Smooth muscle cell (in vitro differentiated cells): ENCODE data around the gene CTNND1. TPM values are rescaled to one million over a fixed set of nuclear protein-coding genes. Genes with fewer than 3 reads are reported as not detected.

Experiments used
- DNase-seq: peaks from one replicate; lab custom pipeline; 2025; ENCODE audit not compliant: unreplicated experiment; lab: John Stamatoyannopoulos, UW
- H2AFZ ChIP-seq: fragments of 200-600 bp; sonication (generic); 2 replicates; pipeline ENCODE4 v1.6.0; 2016; ENCODE audit warnings: antibody characterized with exemption, low read depth, mild to moderate bottlenecking
- H3F3A ChIP-seq: fragments of 200-600 bp; sonication (generic); 2 replicates; pipeline ENCODE4 v1.6.0; 2017; ENCODE audit warnings: antibody characterized with exemption, low read depth
- H3K27ac ChIP-seq: fragments of 200-600 bp; sonication (generic); 2 replicates; pipeline ENCODE4 v1.5.1; 2016; ENCODE audit warnings: low read depth, mild to moderate bottlenecking
- H3K27me3 ChIP-seq: fragments of 200-600 bp; sonication (generic); 2 replicates; pipeline ENCODE4 v1.6.1; 2016; ENCODE audit warnings: low read depth, mild to moderate bottlenecking
- H3K36me3 ChIP-seq: fragments of 200-600 bp; sonication (generic); 2 replicates; pipeline ENCODE4 v1.5.1; 2016; ENCODE audit warnings: low read depth
- H3K4me1 ChIP-seq: fragments of 200-600 bp; sonication (generic); 2 replicates; pipeline ENCODE4 v1.5.1; 2016; ENCODE audit warnings: low read depth
- H3K4me2 ChIP-seq: fragments of 200-600 bp; sonication (generic); 2 replicates; pipeline ENCODE4 v1.6.0; 2016; ENCODE audit warnings: mild to moderate bottlenecking
- H3K4me3 ChIP-seq: fragments of 200-600 bp; sonication (generic); 2 replicates; pipeline ENCODE4 v1.5.1; 2016; ENCODE audit warnings: mild to moderate bottlenecking
- H3K79me2 ChIP-seq: fragments of 200-600 bp; sonication (generic); 2 replicates; pipeline ENCODE4 v1.6.0; 2016; ENCODE audit warnings: low read depth, mild to moderate bottlenecking
- H3K9ac ChIP-seq: fragments of 200-600 bp; sonication (generic); 2 replicates; pipeline ENCODE4 v1.6.0; 2016; ENCODE audit warnings: low read depth
- H3K9me3 ChIP-seq: fragments of 200-600 bp; sonication (generic); replicated peaks from 2 replicates; pipeline ENCODE4 v1.5.1; 2016; ENCODE audit warnings: low read depth
- H4K20me1 ChIP-seq: fragments of 200-600 bp; sonication (generic); 2 replicates; pipeline ENCODE4 v1.6.0; 2016; ENCODE audit warnings: low read depth
- CTCF ChIP-seq: fragments of 200-600 bp; sonication (generic); IDR thresholded peaks from 2 replicates; pipeline ENCODE4 v1.5.1; 2017; ENCODE audit warnings: borderline replicate concordance, mild to moderate bottlenecking, antibody characterized with exemption; ENCODE audit not compliant: insufficient read depth, poor library complexity, severe bottlenecking
- WGBS: methylation state at CpG from one replicate; pipeline ENCODE4 v1.1.7; 2016; ENCODE audit warnings: low lambda C conversion rate; 5-methylcytosine and 5-hydroxymethylcytosine counted together
- polyA plus RNA-seq: library from polyadenylated mRNA; unstranded; fragments of >200 nt; fragmentation: Nextera tagmentation; extraction: Ambion mirVana; gene quantifications from 2 replicates; pipeline ENCODE4 v1.2.1, GENCODE V29; 2016
- total RNA-seq: library from RNA; depleted of rRNA; stranded (reverse); fragments of >200 nt; gene quantifications from 2 replicates; pipeline ENCODE4 v1.2.3, GENCODE V29; 2014

The CTNND1 gene
- total and polyA plus RNA-seq, 2 experiments from 2014 or later, result 66.0 to 135 TPM

- Histone ChIP-seq H4K20me1 (peaks cover 75% of the 10 kb centered on the region), H3K27me3 (no peaks in the 10 kb centered on the region), H3K4me3 (peak overlapping the region; percentile 96), H3K4me2 (peak overlapping the region; percentile 95), H3K9me3 (no peaks in the 10 kb centered on the region), H3K4me1 (peaks cover 21% of the 10 kb centered on the region), H3F3A (peaks cover 6% of the 10 kb centered on the region), H3K9ac (peak overlapping the region; percentile 94), H3K79me2 (peaks cover 82% of the 10 kb centered on the region), H3K36me3 (no peaks in the 10 kb centered on the region), H3K27ac (peak overlapping the region; percentile 94), H2AFZ (no peak overlapping the region)
- no peak for TF ChIP-seq CTCF
- no peak for DNase-seq
- 26% methylated on average over 2 of the region's 2 CpGs for WGBS
Observed at GRCh38 chr11:57764972-57765371, 3.4 kb downstream of the CTNND1 start.

GRCh38 chr11:57770793-57771192 lies 9.2 kb downstream of the CTNND1 start:
- H4K20me1 ChIP-seq, result peaks cover 99% of the 10 kb centered on the region
- WGBS, result 90% methylated on average over 1 of the region's 1 CpG

GRCh38 chr11:57771365-57771764 lies 9.8 kb downstream of the CTNND1 start:
- Histone ChIP-seq H3K27ac (no peak overlapping the region), H3K4me2 (no peak overlapping the region), H3K9me3 (no peaks in the 10 kb centered on the region), H2AFZ (no peak overlapping the region), H3K79me2 (peaks cover 97% of the 10 kb centered on the region), H3K9ac (no peak overlapping the region), H3F3A (peaks cover 17% of the 10 kb centered on the region), H3K36me3 (no peaks in the 10 kb centered on the region), H4K20me1 (peaks cover 99% of the 10 kb centered on the region), H3K4me3 (no peak overlapping the region), H3K27me3 (no peaks in the 10 kb centered on the region), H3K4me1 (peaks cover 24% of the 10 kb centered on the region)
- 99% methylated on average over 3 of the region's 3 CpGs for WGBS
- DNase-seq, result no peak
- no peak for TF ChIP-seq CTCF

More at GRCh38 chr11:57770793-57771192, 9.2 kb downstream of the CTNND1 start:
- DNase-seq, result no peak
- no peaks in the 10 kb centered on the region for H3K9me3 ChIP-seq
- H3K4me1 ChIP-seq, result peaks cover 25% of the 10 kb centered on the region
- no peak overlapping the region for H3K4me2 ChIP-seq
- no peak overlapping the region for H2AFZ ChIP-seq
- no peak for TF ChIP-seq CTCF
- no peaks in the 10 kb centered on the region for H3K27me3 ChIP-seq
- H3K27ac ChIP-seq, result no peak overlapping the region
- H3K36me3 ChIP-seq, result no peaks in the 10 kb centered on the region
- H3K79me2 ChIP-seq, result peaks cover 100% of the 10 kb centered on the region
- H3F3A ChIP-seq, result peaks cover 14% of the 10 kb centered on the region
- H3K4me3 ChIP-seq, result no peak overlapping the region
- H3K9ac ChIP-seq, result no peak overlapping the region

GRCh38 chr11:57772562-57772961 lies 11.0 kb downstream of the CTNND1 start:
- no peak for TF ChIP-seq CTCF
- Histone ChIP-seq H3K27me3 (no peaks in the 10 kb centered on the region), H3K4me1 (peaks cover 34% of the 10 kb centered on the region), H2AFZ (no peak overlapping the region), H3K4me2 (peak overlapping the region; percentile 46), H3K79me2 (peaks cover 97% of the 10 kb centered on the region), H3F3A (peaks cover 28% of the 10 kb centered on the region), H3K36me3 (no peaks in the 10 kb centered on the region), H3K9ac (no peak overlapping the region), H3K27ac (peak overlapping the region; percentile 50), H3K4me3 (no peak overlapping the region), H3K9me3 (no peaks in the 10 kb centered on the region), H4K20me1 (peaks cover 99% of the 10 kb centered on the region)
- no peak for DNase-seq
- WGBS, result 53% methylated on average over 4 of the region's 4 CpGs
